ENCODE data around the gene DDC.

The DDC gene

DNA sequence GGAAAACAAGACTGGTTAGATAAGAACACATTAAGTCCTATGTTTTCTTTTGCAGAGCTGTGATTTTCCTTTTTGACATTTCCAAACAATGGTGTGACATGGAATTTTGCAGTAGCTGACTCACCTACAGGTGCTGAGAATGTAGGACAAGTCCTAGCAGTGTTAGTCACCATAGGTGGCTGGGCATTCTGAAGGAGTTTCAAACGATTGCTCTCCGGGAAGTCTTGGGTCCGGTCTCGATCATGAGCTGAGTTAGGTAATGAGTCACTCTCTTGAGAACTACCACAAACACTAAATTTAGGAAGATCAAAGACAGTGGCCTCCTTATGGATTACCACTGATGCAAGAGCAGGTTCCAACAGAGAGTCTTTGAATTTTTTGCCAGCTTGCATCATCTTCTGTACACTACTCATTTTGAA, 118.7 kb downstream of the DDC start:
- Histone ChIP-seq H3K4me2 (ENCODE audit: low read length) (no peak overlapping the region), H3K27me3 (ENCODE audit: control insufficient read depth, low read length) (no peaks in the 10 kb centered on the region), H3K27ac (ENCODE audit: low read depth, low read length) (no peak overlapping the region), H3F3A (ENCODE audit: control insufficient read depth, insufficient read depth) (no peaks in the 10 kb centered on the region), H3K79me2 (ENCODE audit: control insufficient read depth, low read length) (peaks cover 85% of the 10 kb centered on the region), H4K20me1 (ENCODE audit: control insufficient read depth, insufficient read depth, low read depth, low read length) (no peaks in the 10 kb centered on the region), H3K9me2 (replicated peaks; ENCODE audit: control insufficient read depth, low read length) (no peaks in the 10 kb centered on the region), H3K9me3 (ENCODE audit: control insufficient read depth, insufficient read depth, low read length) (no peaks in the 10 kb centered on the region), H3K4me3 (ENCODE audit: low read length) (no peak overlapping the region), H3K36me3 (ENCODE audit: control insufficient read depth, low read length) (peaks cover 76% of the 10 kb centered on the region), H3K4me1 (ENCODE audit: control insufficient read depth, low read length) (peaks cover 32% of the 10 kb centered on the region)
- TF ChIP-seq EZH2phosphoT487 (IDR thresholded peaks at IDR 0.05; ENCODE audit: borderline replicate concordance, low read length): no peak
- no peak for TF ChIP-seq CTCF (IDR thresholded peaks at IDR 0.05; ENCODE audit: low read depth, low read length, poor library complexity, severe bottlenecking)

- Histone ChIP-seq H3K79me2 (ENCODE audit: control insufficient read depth, low read length) (peaks cover 8% of the 10 kb centered on the region), H3K9me2 (replicated peaks; ENCODE audit: control insufficient read depth, low read length) (no peaks in the 10 kb centered on the region), H3K9me3 (ENCODE audit: control insufficient read depth, insufficient read depth, low read length) (no peaks in the 10 kb centered on the region), H4K20me1 (ENCODE audit: control insufficient read depth, insufficient read depth, low read depth, low read length) (no peaks in the 10 kb centered on the region), H3K36me3 (ENCODE audit: control insufficient read depth, low read length) (peaks cover 36% of the 10 kb centered on the region), H3K4me2 (ENCODE audit: low read length) (no peak overlapping the region), H3K27ac (ENCODE audit: low read depth, low read length) (no peak overlapping the region), H3K4me3 (ENCODE audit: low read length) (no peak overlapping the region), H3K4me1 (ENCODE audit: control insufficient read depth, low read length) (no peaks in the 10 kb centered on the region), H3K27me3 (ENCODE audit: control insufficient read depth, low read length) (no peaks in the 10 kb centered on the region), H3F3A (ENCODE audit: control insufficient read depth, insufficient read depth) (0 out of 2 replicates have a peak, but pooled peaks cover 4% of the 10 kb centered on the region)
- TF ChIP-seq EZH2phosphoT487 (IDR thresholded peaks at IDR 0.05; ENCODE audit: borderline replicate concordance, low read length) (no peak), CTCF (IDR thresholded peaks at IDR 0.05; ENCODE audit: low read depth, low read length, poor library complexity, severe bottlenecking) (no peak)
Measured at GRCh38 chr7:50436133-50436806, 128.9 kb downstream of the DDC start.

DNA sequence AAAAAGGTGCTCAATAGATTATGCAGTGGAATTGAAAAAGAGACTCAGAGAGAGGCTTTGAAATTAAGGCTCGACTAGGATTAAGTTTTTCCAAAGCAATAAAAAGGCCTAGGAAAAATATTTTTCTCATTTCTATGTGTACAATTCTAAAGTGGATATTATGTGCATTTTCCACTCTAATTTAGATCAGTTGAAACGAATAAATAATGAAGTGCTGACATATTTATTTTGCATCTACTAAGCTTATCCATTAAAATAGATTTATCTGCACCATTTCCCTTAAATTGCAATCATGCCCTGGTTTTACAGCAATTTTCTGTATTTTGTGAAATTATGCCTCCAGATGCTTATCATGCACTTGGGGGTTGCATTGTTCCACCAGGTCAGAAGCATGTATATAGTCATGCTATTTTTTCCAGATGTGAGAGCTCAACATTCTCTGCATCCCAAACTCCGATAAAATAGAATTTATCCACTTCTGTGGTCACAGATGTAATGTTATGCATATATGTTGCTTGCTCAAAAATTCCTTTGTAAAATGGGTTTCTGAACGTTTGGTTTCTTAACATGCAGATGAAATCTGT, 133.4 kb downstream of the DDC start:
- no peaks in the 10 kb centered on the region for H3K27me3 ChIP-seq (ENCODE audit: control insufficient read depth, low read length)
- H3K4me1 ChIP-seq (ENCODE audit: control insufficient read depth, low read length): no peaks in the 10 kb centered on the region
- no peaks in the 10 kb centered on the region for H4K20me1 ChIP-seq (ENCODE audit: control insufficient read depth, insufficient read depth, low read depth, low read length)
- H3K79me2 ChIP-seq (ENCODE audit: control insufficient read depth, low read length): no peaks in the 10 kb centered on the region
- no peak overlapping the region for H3K4me3 ChIP-seq (ENCODE audit: low read length)
- H3K27ac ChIP-seq (ENCODE audit: low read depth, low read length): no peak overlapping the region
- no peaks in the 10 kb centered on the region for H3K9me2 ChIP-seq (replicated peaks; ENCODE audit: control insufficient read depth, low read length)
- H3K4me2 ChIP-seq (ENCODE audit: low read length): no peak overlapping the region
- 0 out of 2 replicates have a peak, but pooled peaks cover 4% of the 10 kb centered on the region for H3F3A ChIP-seq (ENCODE audit: control insufficient read depth, insufficient read depth)
- TF ChIP-seq EZH2phosphoT487 (IDR thresholded peaks at IDR 0.05; ENCODE audit: borderline replicate concordance, low read length): no peak
- no peak for TF ChIP-seq CTCF (IDR thresholded peaks at IDR 0.05; ENCODE audit: low read depth, low read length, poor library complexity, severe bottlenecking)
- peaks cover under 1% of the 10 kb centered on the region; the same call in 1 of the 2 replicates for H3K36me3 ChIP-seq (ENCODE audit: control insufficient read depth, low read length)
- H3K9me3 ChIP-seq (ENCODE audit: control insufficient read depth, insufficient read depth, low read length): no peaks in the 10 kb centered on the region
